Adrenal gland (tissue), 5 donors: ENCODE measurements around the gene DIS3L.

Experiments used
- CTCF ChIP-seq, 6 experiments: fragments of 450-650 bp in 4 of 6; fragments of 200-600 bp in 2 of 6; sonication (generic) in 1 of 6; IDR thresholded peaks; 1 replicate in 5 of 6; 2 replicates in 1 of 6; pipeline versions ENCODE4 v1.5.1 to v1.8.0; 2016 to 2021; ENCODE audit warnings: antibody characterized with exemption in 6 of 6, mild to moderate bottlenecking in 2 of 6, moderate library complexity in 1 of 6
- POLR2A ChIP-seq, 2 donors: fragments of 450-650 bp; IDR thresholded peaks; one replicate each; pipeline ENCODE4 v1.6.1; 2017; ENCODE audit warnings: antibody characterized with exemption in 2 of 2, mild to moderate bottlenecking in 2 of 2, moderate library complexity in 1 of 2
- donor health status: DM: no; HTN: no; CAD: no.

- TF ChIP-seq CTCF (IDR thresholded peaks at IDR 0.05) (no peak), POLR2A (IDR thresholded peaks at IDR 0.05) (no peak)
These were observed 71.7 kb downstream of the DIS3L start for GRCh38 chr15:66364944-66365528.
